Epidermal melanocyte (primary cell): ENCODE data around the gene CCDC80.

ENCODE experiments used
- DNase-seq: peaks from one replicate; pipeline ENCODE4 v3.0.0; 2011; ENCODE audit warnings: low spot score; ENCODE audit not compliant: insufficient read length

Gene CCDC80

DNA sequence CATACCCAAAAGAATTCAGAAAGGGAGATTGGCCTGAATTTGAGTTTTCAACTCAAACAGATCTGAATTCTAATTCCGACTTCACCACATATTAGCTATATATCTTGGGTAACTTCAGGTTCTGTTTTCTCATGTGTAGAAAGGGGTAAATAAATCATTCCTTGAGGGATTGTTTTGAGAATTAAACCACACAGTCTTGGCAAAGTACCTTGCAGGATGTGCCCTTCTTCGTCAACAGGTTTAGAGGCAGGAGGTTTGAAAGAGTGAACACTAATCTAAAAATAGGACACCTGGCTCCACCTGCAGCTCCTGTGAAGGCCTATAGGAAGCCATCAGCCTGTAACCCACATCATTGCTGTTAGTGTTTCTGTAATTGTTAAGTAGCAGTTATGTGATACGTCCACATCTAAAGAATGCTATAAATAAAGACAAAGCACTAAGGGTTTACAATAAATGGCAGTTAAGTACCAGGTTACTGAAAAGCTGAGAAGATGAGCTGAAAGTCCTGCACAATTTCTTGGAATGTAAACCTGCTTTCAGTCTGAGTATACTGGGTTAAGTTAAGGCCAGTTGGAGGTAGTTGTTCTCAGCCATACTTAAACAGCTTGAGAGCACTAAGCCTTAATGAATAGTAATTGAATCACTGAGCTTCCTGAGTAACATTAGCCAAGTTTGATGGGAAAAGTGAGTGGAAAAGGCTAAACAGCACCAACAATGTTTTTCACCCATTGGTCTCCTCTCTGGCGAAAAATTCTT is 6.0 kb downstream of the CCDC80 start:
- DNase-seq = no peak

DNA sequence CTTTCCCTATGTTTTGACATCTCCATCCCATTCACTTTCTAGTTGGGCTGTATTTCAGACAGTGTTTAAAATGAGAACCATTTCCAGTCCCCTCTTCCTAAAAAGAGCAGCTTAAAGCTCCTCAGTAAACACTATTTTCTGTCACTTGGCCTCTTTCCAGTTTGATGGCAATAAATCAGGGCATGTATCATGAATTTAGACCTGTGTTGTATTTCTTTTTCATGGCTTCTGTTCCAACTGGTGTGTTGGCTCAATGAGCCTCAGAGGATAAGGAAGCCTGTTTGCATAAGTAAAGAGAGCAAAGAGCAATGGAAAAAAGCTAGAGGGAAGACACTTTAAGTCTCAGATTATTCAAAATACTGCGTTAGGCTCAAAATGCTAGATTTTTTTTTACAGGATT is 7.2 kb downstream of the CCDC80 start:
- no peak for DNase-seq

DNA sequence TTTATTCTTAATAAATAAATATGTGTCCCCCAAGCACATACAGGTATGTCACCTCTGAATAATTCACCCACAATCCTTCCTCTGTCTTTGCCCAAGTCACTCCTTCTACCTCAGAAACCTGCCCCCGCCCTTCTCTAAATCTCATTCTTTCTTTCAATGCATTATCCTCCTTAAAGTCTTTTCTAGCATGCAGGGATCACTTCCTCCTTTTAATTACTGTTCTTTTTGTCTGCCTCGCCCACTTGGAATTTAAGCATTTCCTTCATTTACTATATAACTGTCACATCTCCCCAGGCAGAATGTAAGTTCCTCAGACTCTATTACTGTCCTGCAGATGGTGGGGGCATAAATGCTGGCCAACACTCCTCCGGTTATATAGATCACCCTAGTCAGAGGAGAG is 7.8 kb downstream of the CCDC80 start:
- no peak for DNase-seq

DNA sequence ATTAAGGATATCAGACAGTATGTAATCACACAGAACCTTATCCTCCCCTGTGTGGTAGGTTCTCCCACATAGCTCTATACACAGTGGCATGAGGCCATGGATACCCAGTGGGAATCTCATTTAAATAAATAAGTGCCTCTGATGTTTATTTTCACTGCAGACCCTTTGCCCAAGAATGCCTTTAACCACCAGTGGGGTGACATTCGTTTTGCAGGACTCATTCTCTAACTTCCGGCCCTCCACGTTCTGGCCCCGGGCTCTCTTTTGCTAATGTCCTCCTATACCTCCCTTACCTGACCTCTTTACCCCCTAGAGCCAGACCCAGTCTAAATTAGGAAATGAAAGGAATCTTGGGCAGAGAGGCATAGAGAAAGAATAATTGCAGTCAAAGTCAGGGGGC is 8.3 kb downstream of the CCDC80 start:
- DNase-seq = no peak

DNA sequence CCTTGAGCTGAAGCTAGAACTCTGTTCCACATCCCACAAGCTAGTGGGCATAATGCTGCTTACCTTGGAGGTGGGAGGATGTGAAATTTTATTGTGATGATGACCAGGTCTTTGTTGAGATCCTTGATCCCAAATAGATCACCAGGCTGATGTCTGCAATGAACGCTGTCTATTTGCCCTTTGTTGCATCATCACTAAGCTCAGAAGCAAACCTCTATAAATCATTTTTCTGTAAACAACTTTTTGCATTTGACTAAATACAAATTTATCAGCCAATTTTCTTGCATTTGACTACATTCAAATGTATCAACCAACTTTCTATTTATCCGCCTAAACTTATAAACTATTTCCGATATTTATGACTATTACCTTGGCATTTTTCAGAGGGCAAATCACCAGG is 9.7 kb downstream of the CCDC80 start:
- no peak for DNase-seq

DNA sequence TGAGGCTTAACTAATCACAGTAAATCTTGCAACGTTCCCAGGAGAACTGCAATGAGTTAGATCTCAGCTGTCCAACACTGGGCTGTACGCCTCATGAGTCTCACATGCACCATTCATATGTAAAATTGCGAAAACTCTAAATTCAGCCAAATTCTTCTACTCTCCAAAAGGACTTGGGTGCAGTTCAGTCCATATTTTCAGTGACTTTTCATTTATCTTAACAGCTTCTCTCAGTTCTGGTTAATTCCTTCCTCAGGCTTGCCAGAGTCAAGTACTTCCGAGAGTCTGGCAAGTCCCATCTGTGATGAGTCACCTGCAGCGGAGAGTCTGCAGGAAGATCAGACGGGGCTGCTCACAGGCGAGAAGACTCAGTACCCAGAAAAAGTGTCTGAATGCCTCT is 11.5 kb downstream of the CCDC80 start:
- DNase-seq = no peak

DNA sequence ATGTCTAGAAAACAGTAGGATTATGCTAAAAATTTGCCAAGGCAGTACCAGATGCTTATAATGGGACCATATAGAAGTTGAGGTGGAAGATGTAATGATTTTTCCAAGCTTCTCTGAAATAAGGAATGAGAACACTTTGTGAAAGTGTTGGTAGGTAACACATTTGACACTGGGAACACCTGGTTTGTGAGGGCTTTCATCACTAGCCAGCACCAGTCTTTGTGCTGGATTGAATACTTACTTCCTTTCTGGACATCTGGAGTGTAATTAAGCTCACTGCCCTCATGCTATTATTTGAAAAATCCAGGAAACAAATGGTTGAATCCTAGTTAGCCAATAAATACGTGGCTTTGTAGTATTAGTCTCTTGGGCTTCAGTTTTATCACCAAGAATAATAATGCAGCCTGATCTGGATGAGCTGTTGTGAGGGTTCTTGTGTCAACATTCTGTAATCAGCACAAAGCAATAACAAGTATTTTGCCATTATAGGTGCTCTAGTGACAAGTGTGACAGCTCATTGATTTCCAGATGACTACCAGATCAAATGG is 12.9 kb downstream of the CCDC80 start:
- no peak for DNase-seq

DNA sequence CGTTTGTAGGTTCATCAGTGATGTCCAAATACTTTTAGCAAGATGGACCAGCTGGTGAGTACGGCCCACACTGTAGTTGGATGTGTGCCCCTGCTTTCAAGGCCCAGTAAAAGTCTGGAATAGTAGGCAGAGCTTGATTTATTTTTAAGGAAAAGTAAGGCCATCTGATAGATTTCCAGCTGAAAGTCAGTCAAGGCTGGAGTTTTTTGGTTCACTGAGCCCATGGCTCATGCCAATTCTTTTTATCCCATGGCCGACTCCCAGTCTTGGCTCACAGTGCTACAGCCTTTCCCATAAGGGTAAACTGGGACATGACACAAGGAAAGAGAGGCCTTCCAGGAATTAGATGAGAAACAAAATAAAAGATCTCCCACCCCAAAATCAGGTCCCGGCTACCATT is 13.5 kb downstream of the CCDC80 start:
- DNase-seq = no peak

DNA sequence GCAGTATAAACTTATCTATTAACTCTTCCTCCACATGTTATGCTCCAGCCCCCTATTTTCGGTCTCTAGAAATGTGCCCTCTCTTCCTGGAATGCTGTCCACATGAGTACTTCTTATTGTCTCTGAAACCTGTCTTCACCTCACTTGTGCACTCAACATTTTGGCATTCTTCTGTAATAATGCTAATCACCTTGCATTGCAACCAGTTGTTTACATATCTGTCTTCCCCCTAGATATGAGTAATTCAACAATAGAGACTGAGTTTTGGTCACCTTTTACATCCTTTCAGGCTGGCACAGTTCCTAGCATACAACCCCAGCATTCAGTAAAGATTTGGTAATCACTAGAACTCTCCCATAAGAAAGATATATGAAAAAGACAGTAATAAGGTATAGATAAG is 17.2 kb downstream of the CCDC80 start:
- no peak for DNase-seq

DNA sequence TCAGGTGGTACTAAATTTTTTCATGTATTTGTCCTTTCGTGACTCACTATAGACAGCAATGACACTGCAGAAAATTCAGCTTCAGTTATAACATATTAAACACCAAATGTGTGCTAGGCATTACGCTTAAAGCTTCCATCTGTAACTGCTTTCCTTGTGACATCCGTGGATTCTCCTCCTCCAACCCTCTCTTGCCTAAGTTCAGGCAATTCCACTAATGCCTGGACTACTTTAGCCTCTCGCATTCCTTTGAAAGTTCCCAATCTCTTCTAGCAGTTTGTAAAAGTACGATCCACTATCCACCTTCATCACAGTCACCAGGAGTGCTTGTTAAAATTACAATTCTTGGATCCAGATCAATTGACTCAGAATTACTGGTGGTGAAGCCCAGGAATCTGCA is 17.7 kb downstream of the CCDC80 start:
- no peak for DNase-seq

DNA sequence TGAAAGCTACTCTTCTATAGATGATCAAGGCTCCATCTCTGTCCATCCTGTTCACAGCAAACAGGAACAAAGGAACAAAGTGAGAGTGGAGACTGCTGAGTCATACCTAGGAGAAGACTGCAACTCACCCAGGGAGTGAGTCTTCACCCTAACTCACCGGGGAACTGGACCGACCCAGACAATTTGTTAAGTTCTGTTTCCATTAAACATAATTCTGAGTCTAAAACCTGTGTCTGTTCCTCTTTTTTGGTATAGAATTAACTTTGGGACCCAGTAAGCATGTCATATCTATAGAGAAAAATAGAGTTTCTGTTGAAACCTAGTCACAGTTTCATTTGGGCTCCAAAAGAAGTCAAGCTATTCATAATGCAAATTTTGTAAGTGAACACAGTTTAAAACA is 21.6 kb downstream of the CCDC80 start:
- no peak for DNase-seq

DNA sequence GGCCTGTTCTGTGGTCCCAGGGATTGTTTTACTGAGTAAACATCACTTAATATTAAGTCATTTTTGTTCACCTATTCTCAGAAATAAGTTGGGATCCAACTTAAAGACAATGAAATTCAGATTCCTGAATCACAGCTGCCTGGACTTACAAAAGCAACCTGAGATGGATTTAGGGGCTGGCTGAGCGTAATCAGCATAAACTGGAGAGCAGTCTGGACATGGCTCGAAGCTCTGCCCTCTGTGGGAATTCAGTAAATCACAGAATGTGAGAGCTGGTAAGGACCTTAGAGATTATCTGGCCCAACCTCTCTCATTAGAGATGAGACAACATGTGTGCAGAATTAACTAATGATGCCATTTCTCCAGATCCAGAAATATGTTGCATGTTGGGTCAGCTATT is 23.7 kb downstream of the CCDC80 start:
- DNase-seq = no peak

DNA sequence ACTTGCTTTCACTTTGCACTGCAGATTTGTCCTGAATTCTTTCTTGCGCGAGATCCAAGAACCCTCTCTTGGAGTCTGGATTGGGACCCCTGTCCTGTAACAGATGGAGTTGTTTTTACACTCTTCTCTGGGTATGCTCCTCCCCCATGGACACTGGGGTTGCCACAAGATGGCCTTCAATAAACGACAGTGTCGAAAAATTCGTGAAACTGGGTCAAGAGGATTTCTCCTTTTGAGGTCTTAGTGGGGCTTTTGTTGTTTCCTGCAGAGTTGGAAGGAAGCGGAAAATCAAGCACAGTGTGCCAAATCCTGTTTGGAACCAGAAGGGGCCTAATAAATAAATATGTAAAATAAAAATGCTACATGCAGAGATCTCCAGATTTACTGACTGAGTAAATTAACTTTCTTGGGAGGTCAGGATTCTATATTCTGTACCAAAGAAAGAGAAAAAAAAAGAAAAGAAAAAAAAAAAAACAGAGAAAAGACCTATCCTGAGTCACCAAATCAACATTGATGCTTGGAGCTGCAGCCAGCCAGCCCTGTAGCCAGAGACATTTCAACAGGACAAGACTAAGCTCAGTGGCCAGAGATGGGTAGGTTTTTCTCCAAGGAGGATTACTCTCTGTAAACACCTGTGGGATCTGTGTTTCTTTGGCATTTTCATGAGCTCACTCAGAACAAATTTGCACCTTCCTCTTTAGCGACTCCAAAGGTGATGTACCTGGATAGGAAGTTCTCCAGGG is 24.8 kb downstream of the CCDC80 start:
- DNase-seq = no peak

DNA sequence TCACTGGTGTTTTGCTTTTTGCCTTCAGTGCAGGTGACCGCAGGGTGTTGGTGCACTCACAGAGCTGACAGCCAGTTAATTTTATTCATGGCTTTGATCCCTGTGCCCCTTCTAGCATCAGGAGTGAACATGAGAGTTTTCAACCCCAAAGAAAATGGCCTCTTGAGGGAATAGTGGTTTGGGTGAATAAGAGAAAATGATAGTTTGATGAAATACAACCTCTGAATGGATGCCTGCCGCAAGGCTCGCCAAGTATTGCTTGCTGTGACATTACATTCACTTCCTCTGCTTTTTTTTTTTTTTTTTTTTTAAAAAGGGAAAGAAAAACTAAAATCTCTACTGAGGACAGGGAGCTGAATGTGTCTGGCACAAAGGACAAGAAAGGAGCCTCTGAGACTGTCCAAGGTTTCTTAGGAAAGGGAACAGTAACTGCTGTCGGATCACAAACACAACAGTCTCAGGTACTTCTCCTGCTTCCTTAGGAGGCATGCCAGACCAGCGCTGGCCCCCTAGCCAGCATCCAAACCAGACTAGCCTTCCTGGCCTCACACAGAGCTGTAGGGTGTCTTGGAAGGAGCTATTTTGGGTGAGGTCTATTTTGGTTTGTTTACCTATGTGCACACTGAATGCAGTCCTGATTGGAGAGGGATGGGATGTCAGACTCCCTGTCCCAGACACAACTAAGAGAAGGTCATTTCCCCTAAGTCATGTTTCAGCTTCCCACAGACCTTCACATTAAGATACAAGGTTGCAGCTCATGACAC is 29.0 kb downstream of the CCDC80 start:
- DNase-seq = no peak

DNA sequence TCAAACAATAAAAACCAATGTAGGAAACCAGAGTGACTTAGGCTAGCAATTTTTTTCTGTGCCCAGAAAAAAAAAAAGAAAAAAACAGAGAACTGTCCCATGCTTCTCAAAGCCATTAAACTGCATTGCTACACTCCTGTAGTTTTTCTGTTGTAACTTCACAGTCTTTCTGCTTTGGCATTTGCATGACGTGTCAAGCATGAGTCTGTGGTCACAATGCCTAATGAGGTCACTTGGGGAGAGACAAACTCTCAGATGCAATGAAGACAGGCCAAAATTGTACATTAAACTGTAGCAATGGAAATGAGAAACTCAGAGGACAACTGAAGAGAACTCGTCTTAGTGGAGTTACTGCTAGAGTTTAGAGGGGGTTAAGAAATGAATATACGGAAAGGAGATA is 30.8 kb downstream of the CCDC80 start:
- DNase-seq = no peak

DNA sequence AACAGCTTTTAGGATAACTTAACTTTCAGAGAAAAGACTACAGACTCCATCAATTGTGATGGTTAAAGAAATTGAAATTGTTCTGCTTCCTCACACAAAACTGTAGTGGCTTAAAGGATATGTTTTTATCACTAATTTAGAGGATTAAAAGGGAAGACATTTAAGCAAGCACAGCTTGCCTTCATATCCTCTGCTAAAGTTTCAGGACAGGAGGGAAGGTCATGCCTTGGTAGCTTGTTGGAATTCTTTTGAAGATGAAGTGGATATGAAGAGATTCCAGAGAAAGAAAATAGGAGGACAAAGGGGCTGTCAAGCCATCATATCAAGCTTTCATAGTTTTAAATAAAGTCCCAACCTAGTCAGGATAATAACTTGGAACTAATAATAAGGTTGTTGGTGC is 33.1 kb downstream of the CCDC80 start:
- DNase-seq = no peak

DNA sequence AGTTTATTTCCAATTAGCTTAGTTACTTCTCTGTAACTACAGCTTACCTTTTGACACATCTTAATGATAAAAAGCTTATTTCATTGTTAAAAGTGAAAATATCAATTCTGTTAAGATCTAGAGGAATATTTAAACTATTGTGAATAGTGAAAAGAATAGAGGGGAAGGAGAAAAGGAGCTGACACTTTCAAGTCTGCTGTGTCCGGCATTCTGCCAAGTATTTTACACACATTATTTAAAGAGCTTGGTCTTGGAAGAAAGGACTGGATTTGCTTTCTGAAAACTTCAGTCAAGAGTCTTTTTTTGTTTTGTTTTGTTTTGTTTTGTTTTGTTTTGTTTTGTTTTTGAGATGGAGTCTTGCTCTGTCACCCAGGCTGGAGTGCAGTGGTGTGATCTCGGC is 34.8 kb downstream of the CCDC80 start:
- no peak for DNase-seq

DNA sequence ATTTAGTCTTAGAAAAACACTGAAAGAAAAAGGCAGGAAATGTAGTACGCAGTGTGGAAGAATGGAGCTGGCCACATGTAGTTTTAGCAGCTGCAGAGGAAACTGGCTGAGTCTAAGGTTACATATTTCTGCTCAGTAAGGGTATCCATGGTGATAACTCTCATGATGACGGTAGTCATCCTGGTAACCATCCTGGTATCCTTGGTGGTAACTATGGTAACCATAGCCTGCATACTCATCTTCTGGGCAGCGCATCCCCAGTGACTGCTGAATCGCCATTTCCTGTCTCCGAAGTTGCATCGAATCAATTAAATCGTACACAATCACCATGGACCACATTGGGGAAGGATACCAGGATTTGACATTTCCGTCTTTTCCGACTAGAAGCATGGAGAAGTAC is 35.7 kb downstream of the CCDC80 start:
- DNase-seq = no peak

DNA sequence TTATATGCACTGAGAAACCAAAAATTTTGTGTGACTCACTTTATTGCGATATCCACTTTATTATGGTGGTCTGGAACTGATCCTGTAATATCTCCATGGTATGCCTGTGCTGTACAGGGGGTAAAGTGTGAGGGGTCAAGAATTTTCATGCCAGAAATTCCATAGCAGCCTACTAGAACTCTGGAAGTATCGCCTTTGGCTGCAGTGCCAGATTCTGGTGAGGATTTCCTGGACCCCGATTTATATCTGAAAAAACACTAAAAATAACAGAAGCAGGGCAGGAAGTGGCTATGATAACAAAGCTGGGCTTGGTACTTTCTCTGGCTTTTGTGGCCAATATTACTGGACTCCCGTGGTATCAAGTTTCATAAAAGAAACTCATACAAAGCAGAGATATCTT is 36.4 kb downstream of the CCDC80 start:
- no peak for DNase-seq

DNA sequence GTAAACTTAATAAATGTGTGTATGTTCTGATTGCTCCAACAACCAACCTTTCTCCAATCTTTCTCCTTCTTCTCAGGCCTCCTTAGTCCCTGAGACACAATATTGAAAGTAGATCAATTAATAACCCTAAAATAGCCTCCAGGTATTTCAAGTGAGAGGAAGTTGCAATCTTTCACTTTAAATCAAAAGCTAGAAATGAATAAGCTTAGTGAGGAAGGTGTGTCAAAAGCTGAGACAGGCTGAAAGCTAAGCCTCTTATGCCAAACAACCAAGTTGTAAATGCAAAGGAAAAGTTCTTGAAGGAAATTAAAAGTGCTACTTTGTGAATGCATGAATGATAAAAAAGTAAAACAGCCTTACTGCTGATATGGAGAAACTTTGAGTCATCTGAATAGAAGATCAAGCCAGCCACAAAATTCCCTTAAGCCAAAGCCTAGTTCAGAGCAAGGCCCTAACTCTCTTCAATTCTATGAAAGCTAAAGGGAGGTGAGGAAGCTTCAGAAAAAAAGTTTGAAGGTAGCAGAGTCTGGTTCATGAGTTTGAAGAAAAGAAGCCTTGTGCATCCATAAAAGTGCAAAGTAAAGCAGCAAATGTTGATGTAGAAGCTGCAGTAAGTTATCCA is 38.6 kb downstream of the CCDC80 start:
- DNase-seq = no peak

DNA sequence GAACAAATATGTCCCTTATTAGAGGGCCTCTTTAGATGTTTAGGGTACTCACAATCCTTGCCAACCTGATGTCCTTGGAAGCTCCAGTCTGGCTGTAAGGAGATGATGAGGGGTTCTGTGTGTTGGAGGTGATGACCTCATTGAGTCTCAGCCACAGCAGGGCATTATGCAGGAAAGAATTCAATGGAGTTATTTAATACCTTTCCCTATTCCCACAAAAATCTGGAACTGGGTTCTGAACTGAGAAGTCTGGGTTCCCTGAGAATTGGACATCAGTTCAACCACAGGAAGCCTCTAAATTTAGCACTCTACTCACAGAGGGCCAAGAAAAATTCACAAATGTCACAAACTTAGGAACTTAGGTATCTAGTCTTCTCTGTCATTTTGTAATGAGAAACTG is 42.2 kb downstream of the CCDC80 start:
- no peak for DNase-seq

DNA sequence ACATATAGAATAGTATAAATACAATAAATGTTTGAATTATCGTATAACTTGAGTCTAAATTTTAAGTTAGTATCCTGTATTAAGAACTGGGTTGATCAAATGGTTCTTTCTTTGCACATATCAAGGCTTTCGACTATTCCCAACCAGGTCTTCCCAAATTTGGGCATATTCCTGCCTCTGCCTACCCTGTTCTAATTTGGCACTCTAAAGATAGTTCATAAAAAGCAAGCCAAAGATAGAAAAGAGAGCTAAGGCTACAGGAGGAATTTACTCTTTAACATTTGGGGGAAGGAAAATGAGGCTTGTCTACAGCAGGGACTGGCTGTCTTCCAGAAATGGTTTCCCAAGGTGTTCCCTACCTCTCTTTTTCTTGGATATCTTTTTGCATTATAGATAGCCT is 43.0 kb downstream of the CCDC80 start:
- no peak for DNase-seq
